K562 (cell line): ENCODE measurements around the gene TMEM135. TPM values are rescaled to one million over a fixed set of nuclear protein-coding genes. Genes with fewer than 3 reads are reported as not detected.

Experiments
- ATAC-seq: fragments of 200-7000 bp; cut with Tn5 transposase; 3 replicates; pipeline ENCODE4 v1.9.1; 2020; ENCODE audit warnings: moderate library complexity
- BruUV-seq: library from RNA; stranded (reverse); fragments of 400-500 nt; replicated peaks from 2 replicates; lab custom pipeline; 2021; lab: Mats Ljungman, UMichigan
- CTCF ChIA-PET: fragments of 300-600 bp; formaldehyde crosslinking; extraction: SDS; loops from one replicate; lab custom pipeline; 2021; ENCODE audit warnings: low intra/inter-chr PET ratio; lab: Yijun Ruan, JAX
- POLR2A ChIA-PET: fragments of 300-600, 350-650 bp; sonication (Branson Sonifier 250); formaldehyde crosslinking; extraction: SDS; loops from one replicate; lab custom pipeline; 2021; ENCODE audit warnings: antibody characterized with exemption, inconsistent platforms; lab: Yijun Ruan, JAX
- DNase-seq, 4 experiments: peaks; one replicate each; pipeline versions ENCODE4 v3.0.0 to v3.0.0-alpha.2; 2011 to 2018; ENCODE audit warnings: low spot score in 3 of 4, mixed read lengths in 3 of 4; ENCODE audit errors: extremely low read depth in 1 of 4
- FAIRE-seq: peaks from 2 replicates; lab custom pipeline; 2011; peaks lifted over from hg19 to GRCh38; lab: Jason Lieb, UNC
- H2AFZ ChIP-seq: 2 replicates; pipeline ENCODE4 v1.6.0; 2011; ENCODE audit warnings: low read depth, low read length, control low read depth, inconsistent platforms
- H3K27ac ChIP-seq: fragments of 200-600 bp; 3 replicates; pipeline ENCODE4 v1.8.0; 2011; ENCODE audit warnings: low read depth, mild to moderate bottlenecking, control low read depth, inconsistent platforms, low read length, moderate library complexity, mixed read lengths; ENCODE audit errors: extremely low read depth
- H3K27me3 ChIP-seq, 2 experiments: fragments of 300-600 bp in 1 of 2; 2 replicates in 1 of 2; 3 replicates in 1 of 2; pipeline versions ENCODE4 v1.6.0 to v1.8.0; 2011; ENCODE audit warnings: inconsistent platforms in 2 of 2, low read length in 2 of 2, mild to moderate bottlenecking in 1 of 2, mixed read lengths in 1 of 2, moderate library complexity in 1 of 2; ENCODE audit not compliant: control insufficient read depth in 2 of 2, insufficient read depth in 2 of 2
- H3K36me3 ChIP-seq: fragments of 300-600 bp; 3 replicates; pipeline ENCODE4 v1.8.0; 2011; ENCODE audit warnings: mild to moderate bottlenecking, low read length, inconsistent platforms; ENCODE audit not compliant: control insufficient read depth, insufficient read depth
- H3K4me1 ChIP-seq, 2 experiments: fragments of 200-600 bp in 1 of 2; replicated peaks in 1 of 2; 2 replicates in 1 of 2; 3 replicates in 1 of 2; pipeline versions ENCODE4 v1.5.1 to v1.8.0; 2011; ENCODE audit warnings: inconsistent platforms in 2 of 2, low read length in 2 of 2, mild to moderate bottlenecking in 1 of 2, mixed read lengths in 1 of 2, moderate library complexity in 1 of 2; ENCODE audit not compliant: control insufficient read depth in 2 of 2, insufficient read depth in 2 of 2
- H3K4me2 ChIP-seq: 2 replicates; pipeline ENCODE4 v1.6.1; 2011; ENCODE audit warnings: low read length, control low read depth, inconsistent platforms, mixed read lengths; ENCODE audit not compliant: insufficient read depth
- H3K4me3 ChIP-seq: fragments of 200-600 bp; sonication (generic), shearing (Covaris generic); 2 replicates; pipeline ENCODE4 v1.5.1; 2016; ENCODE audit warnings: control low read depth, inconsistent platforms
- H3K79me2 ChIP-seq: fragments of 200-600 bp; 3 replicates; pipeline ENCODE4 v1.8.0; 2011; ENCODE audit warnings: low read length, inconsistent platforms; ENCODE audit not compliant: control insufficient read depth, insufficient read depth
- H3K9ac ChIP-seq, 2 experiments: 2 replicates each; pipeline versions ENCODE4 v1.6.0 to v1.6.1; 2011; ENCODE audit warnings: low read depth in 2 of 2, low read length in 2 of 2, control low read depth in 1 of 2, inconsistent platforms in 1 of 2, mild to moderate bottlenecking in 1 of 2, mixed read lengths in 1 of 2; ENCODE audit not compliant: insufficient read depth in 1 of 2
- H3K9me1 ChIP-seq: one replicate; pipeline ENCODE4 v1.6.0; 2011; ENCODE audit warnings: inconsistent platforms, mild to moderate bottlenecking, low read length, moderate library complexity; ENCODE audit not compliant: control insufficient read depth, insufficient read depth
- H3K9me3 ChIP-seq: replicated peaks from 2 replicates; pipeline ENCODE4 v1.5.1; 2011; ENCODE audit warnings: low read depth, low read length, inconsistent platforms; ENCODE audit not compliant: control insufficient read depth, insufficient read depth
- H4K20me1 ChIP-seq: replicated peaks from 2 replicates; pipeline ENCODE4 v1.6.1; 2011; ENCODE audit warnings: low read length, inconsistent platforms, mixed read lengths; ENCODE audit not compliant: control insufficient read depth, insufficient read depth
- CEBPB ChIP-seq: fragments of 450-650 bp; IDR thresholded peaks from 2 replicates; pipeline ENCODE4 v1.6.1; 2016; ENCODE audit warnings: missing genetic modification characterization, missing compliant biosample characterization
- HNRNPK ChIP-seq: fragments of 200-400 bp; formaldehyde crosslinking; IDR thresholded peaks from one replicate; pipeline ENCODE4 v1.6.1; 2018; ENCODE audit warnings: mild to moderate bottlenecking, low read depth, low read length; ENCODE audit not compliant: poor library complexity, severe bottlenecking
- POLR2AphosphoS2 ChIP-seq: IDR thresholded peaks from 2 replicates; pipeline ENCODE4 v1.6.1; 2012; ENCODE audit warnings: low read length, improper control_type of control experiment
- POLR2B ChIP-seq: fragments of 450-650 bp; IDR thresholded peaks from 2 replicates; pipeline ENCODE4 v1.6.1; 2018; ENCODE audit warnings: low read depth; ENCODE audit not compliant: partially characterized antibody
- RFX7 ChIP-seq: fragments of 250-450 bp; sonication (Bioruptor Pico); IDR thresholded peaks from 2 replicates; pipeline ENCODE4 v1.5.1; 2021; ENCODE audit warnings: mild to moderate bottlenecking
- TAF15 ChIP-seq: fragments of 200-400 bp; formaldehyde crosslinking; IDR thresholded peaks from 2 replicates; pipeline ENCODE4 v1.6.1; 2017; ENCODE audit warnings: mild to moderate bottlenecking, low read depth, low read length, moderate library complexity
- ZBTB11 ChIP-seq, 3 experiments: fragments of 200-800 bp in 1 of 3; fragments of 250-450 bp in 1 of 3; fragments of 450-650 bp in 1 of 3; sonication (Bioruptor Pico) in 1 of 3; sonication (Bioruptor generic) in 1 of 3; formaldehyde crosslinking in 1 of 3; IDR thresholded peaks; 2 replicates each; pipeline versions ENCODE4 v1.6.1 to v1.8.0; 2016 to 2022; ENCODE audit warnings: mild to moderate bottlenecking in 2 of 3, missing genetic modification characterization in 2 of 3, missing compliant biosample characterization in 1 of 3, moderate library complexity in 1 of 3
- ZBTB34 ChIP-seq: fragments of 250-450 bp; sonication (Bioruptor Pico); IDR thresholded peaks from 2 replicates; pipeline ENCODE4 v1.8.0; 2021; ENCODE audit warnings: mild to moderate bottlenecking, moderate library complexity
- ZNF134 ChIP-seq: fragments of 250-450 bp; sonication (Bioruptor Pico); conservative IDR thresholded peaks from 2 replicates; pipeline ENCODE4 v1.4.0; 2020
- ZNF398 ChIP-seq: fragments of 250-450 bp; sonication (Bioruptor Pico); IDR thresholded peaks from 2 replicates; pipeline ENCODE4 v1.8.0; 2021; ENCODE audit warnings: moderate library complexity, mild to moderate bottlenecking, inconsistent platforms
- ZNF764 ChIP-seq: fragments of 250-450 bp; sonication (Bioruptor Pico); IDR thresholded peaks from 2 replicates; pipeline ENCODE4 v1.4.0; 2020; ENCODE audit warnings: low read depth, mild to moderate bottlenecking, moderate library complexity
- WGBS: fragments of 100-300 bp; shearing (Covaris generic); methylation state at CpG from one replicate; pipeline ENCODE4 v1.1.6; 2016; ENCODE audit warnings: low coverage, mixed read lengths; ENCODE audit not compliant: insufficient coverage; ENCODE audit errors: missing lambda C conversion rate; 5-methylcytosine and 5-hydroxymethylcytosine counted together
- in situ Hi-C: fragments of 300-500 bp; cut with MboI; formaldehyde crosslinking; loops from 4 replicates; pipeline ENCODE4 v1.15.0; 2018; ENCODE audit warnings: inconsistent platforms, mixed read lengths
- intact Hi-C: fragments of 100-400 bp; cut with micrococcal nuclease; formaldehyde crosslinking; loops from 2 replicates; pipeline ENCODE4 v1.14.2; 2022
- polyA plus RNA-seq, 8 experiments: library from polyadenylated mRNA; depleted of rRNA in 4 of 8; stranded (reverse) in 5 of 8; unstranded in 3 of 8; fragments of >200 nt; fragmentation: Nextera tagmentation in 2 of 8; fragmentation: Illumina TruSeq in 1 of 8; extraction: Ambion mirVana in 2 of 8; extraction: Trizol in 1 of 8; gene quantifications; 2 replicates each; pipeline versions ENCODE4 v1.2.1 to v1.2.3, GENCODE V29; 2011 to 2014; ENCODE audit warnings: inconsistent platforms in 1 of 8, missing spikeins in 1 of 8
- total RNA-seq, 7 experiments: library from RNA; depleted of rRNA in 6 of 7; stranded (reverse); fragments of >200 nt in 6 of 7; fragmentation: Illumina TruSeq in 2 of 7; extraction: Trizol in 2 of 7; gene quantifications; 2 replicates each; pipeline versions ENCODE4 v1.2.1 to v1.2.3, GENCODE V29; 2011 to 2021; ENCODE audit warnings: low replicate concordance in 1 of 7

TMEM135 gene
- total and polyA plus RNA-seq, 9 of the 15 experiments (the other 6 are each of a cell fraction or from before 2014, with no cell fraction given), result 17.3 to 53.6 (median 24.9) TPM

GRCh38 chr11:87256694-87257340 is 219.1 kb downstream of the TMEM135 start:
- POLR2A ChIA-PET, result interaction anchor here (0.6 kb wide), 1 partner anchor 8 kb away, joined by 3 read pairs; no protein-coding TSS in a partner anchor
- no peaks in the 10 kb centered on the region; the same call in 2 of the 3 replicates for H3K79me2 ChIP-seq
- 52% methylated on average over 1 of the region's 1 CpG for WGBS
- no peaks in the 10 kb centered on the region for H3K36me3 ChIP-seq
- no peak overlapping the region for H3K4me3 ChIP-seq
- in situ Hi-C loops (no loop called here), intact Hi-C loops (no loop called here)
- no peaks in the 10 kb centered on the region for H3K9me1 ChIP-seq
- no peak overlapping the region for H3K9ac ChIP-seq
- no peak overlapping the region for H3K27ac ChIP-seq
- no peaks in the 10 kb centered on the region for H3K27me3 ChIP-seq
- FAIRE-seq (no peak), DNase-seq (no peak), ATAC-seq (no peak)
- no peak overlapping the region for H2AFZ ChIP-seq
- H4K20me1 ChIP-seq, result no peaks in the 10 kb centered on the region
- 0 out of 5 replicates have a peak, but pooled peaks cover 0 to 3% of the 10 kb centered on the region in 2 experiments for H3K4me1 ChIP-seq
- no peaks in the 10 kb centered on the region for H3K9me3 ChIP-seq
- BruUV-seq, result no TSS peak
- CTCF ChIA-PET, result no interaction called here
- no peak overlapping the region for H3K4me2 ChIP-seq
- TF ChIP-seq RFX7 (CRISPR knock-in tag) (no peak), HNRNPK (no peak), ZNF398 (CRISPR knock-in tag) (no peak), POLR2AphosphoS2 (no peak), ZBTB11 (CRISPR knock-in tag; IDR thresholded peaks at IDR 0.05) (no peak), POLR2B (no peak), ZNF764 (no peak), TAF15 (no peak), ZBTB34 (no peak), ZNF134 (no peak), CEBPB (no peak)
